NCI-H128 (cell line): ENCODE data around the gene C16orf74.

Experiments used
- DNase-seq: peaks from one replicate; lab custom pipeline; 2025; ENCODE audit not compliant: unreplicated experiment; lab: John Stamatoyannopoulos, UW

Gene C16orf74

DNA sequence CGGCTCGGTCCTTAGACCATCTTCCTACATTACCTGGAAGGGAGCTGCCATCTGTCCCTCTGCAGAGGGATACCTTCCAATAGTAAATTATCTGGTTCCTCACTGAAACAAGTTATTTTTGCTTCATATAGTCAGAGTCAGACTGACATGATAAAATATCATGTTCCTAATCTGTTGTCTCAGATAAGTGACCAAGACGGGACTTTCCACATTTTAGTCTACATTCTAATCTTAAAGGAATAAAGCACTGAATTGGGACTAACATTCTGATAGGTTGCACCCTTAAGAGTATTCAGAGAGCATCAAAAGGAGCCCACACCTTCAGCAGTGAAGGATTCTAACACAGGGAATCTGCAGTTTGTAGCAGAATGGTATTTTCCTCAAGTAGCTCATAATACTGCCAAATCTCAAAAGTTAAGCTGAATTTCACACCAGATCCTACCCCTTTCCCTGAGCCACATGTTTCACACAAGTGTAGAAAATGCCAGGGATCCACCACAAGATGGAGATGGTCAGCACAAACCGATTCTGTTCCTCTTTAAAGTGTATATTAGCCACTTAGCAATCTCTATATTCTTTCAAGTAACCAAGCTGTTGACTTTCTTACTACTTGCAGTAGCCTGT lies 75.5 kb downstream of the C16orf74 start:
- no peak for DNase-seq

DNA sequence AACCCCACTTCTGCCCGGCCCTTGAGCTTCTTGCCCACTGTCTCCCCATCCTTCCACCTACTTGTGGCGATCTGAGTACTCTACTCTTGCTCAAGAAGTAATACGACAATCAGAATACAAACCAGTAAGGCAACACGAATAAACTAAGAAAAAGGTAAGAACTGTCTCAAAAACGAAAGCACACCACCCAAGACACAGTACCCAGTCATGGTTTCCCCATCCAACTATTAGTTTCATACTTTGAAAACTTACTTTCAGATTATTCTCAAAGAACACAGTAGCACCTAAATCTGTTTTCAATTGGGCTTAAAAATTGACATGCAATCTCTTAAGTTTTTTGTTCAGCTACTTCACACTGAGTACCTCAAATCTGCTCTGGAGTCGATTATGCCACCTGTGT lies 76.1 kb downstream of the C16orf74 start:
- no peak for DNase-seq

DNA sequence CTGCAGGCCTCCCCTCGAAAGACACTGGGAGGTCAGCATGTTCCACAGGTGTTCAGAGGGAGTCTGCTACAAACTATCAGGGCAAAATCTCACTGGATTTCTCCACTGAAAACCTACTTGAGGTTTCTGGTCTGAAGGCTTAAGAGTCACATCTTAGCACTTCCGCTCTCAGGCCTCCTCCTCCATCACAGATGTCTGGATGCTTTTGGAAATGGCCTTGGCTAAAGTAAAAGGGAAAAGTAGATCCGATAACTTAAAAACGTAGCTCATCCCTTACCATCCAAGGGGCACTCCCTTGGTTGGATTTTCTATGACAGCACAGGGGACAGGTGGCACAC lies 76.5 kb downstream of the C16orf74 start:
- DNase-seq = no peak

DNA sequence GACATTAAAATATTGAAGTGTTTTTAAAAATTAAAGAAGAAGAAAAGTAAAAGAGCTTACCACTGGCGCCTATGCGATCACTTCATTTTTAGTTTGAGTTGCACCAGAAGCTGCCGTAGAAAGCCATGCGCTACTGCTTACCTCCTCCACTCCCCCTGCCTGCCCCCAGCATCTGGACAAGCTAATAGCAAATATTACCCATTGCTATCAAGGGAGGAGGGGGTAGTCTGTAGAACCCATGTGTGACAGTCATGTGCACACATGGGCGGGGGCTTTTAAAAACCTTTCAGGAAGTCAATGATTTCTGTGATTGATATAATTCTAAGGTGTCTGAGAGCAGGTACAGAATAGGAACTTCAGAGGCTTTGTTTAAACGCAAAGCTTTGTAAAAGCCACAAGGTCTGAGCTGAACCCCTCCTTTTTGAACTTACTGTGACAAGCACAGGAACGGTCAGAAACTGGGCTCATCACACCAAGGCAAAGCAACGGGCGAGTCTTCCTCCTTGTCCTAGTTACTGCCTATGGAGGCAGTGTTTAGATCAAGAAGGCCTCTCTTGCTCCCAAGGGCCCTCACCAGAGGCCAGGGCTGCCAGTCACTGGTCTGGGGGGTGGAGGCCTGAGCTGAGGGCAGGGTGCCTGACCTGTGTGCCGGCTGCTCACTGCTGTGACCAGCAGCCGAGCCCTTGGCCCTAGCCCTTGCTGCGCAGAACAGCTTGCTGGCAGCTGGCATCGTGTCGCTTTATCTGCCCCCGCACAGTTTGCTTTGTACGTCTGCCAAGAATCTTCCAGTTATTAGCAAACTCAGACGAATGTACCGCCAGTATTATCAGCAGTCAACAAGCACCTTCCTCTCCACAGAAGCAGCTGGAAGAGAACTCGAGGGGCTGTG lies 77.1 kb downstream of the C16orf74 start:
- DNase-seq = no peak

DNA sequence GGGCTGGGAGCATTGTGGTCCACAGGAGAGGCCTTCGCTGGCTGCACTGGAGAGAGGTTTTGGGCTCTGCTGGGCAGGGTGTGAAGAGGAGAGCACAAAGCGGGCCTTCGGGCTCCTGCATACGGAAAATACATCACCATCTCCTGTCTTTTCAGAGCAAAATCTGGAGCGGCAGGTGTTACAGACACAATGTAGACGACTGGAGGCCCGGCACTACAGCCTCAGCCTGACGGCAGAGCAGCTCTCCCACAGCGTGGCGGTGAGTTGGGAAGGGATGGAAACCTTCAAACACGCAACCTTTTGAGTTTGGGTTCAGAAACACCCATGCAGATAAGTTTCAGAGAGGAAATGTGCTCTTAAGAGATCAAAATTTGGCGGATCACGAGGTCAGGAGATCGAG lies 80.1 kb downstream of the C16orf74 start:
- DNase-seq = no peak

DNA sequence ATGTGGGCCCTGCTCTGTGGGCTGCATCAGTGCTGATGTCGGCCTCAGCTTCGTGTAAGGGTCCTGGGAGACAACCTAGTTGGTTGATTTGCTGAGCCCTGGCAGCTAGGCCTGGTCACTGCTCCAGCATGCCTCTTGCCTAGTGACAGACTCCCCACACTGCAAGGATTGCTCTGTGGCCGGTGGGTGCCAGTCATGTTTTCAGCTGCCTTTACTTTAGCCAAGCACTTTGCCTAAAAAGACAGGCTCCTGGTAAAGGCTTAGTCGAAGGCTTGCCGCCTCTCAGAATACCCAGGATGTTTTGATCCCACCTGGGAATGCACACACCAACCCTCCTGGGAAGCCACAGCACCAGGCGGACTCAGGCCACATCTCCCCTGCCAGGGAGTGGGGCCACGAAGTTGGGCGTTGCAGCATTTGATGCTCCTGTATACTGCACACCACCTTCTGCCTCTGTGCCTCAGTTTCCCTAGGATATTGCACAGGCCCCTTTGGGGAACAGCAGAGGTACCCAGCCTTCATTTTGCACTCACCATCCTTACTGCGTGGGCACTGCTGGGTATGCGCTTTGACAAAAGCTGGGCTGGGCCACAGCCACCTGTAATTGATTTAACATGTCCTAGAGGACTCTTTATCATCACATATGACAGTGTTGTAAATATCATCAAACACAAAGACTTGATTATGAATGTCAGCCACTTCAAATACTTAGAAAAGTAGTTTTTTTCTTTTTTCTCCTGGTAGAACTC lies 82.0 kb downstream of the C16orf74 start:
- no peak for DNase-seq

DNA sequence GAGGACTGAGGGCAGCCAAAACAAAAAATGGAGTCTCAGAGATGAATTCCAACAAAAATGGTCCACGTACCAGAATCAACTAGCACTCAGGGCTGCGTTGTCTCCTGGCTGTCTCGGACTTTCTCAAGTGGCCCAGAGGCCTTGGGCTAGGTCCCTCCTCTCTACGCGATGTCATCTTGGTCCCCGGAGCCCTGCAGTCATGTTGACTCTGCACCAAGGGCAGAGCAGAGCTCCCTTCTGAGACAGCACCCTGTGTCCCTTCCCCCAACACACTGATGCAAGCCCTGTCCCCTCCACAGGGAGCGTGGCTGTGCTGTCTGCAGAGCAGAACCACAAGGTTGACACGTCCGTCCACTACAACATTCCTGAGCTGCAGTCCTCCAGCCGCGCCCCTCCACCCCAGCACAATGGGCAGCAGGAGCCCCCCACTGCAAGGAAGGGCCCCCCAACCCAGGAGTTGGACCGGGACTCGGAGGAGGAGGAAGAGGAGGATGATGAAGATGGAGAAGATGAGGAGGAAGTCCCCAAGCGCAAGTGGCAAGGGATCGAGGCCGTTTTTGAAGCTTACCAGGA lies 83.0 kb downstream of the C16orf74 start:
- no peak for DNase-seq

DNA sequence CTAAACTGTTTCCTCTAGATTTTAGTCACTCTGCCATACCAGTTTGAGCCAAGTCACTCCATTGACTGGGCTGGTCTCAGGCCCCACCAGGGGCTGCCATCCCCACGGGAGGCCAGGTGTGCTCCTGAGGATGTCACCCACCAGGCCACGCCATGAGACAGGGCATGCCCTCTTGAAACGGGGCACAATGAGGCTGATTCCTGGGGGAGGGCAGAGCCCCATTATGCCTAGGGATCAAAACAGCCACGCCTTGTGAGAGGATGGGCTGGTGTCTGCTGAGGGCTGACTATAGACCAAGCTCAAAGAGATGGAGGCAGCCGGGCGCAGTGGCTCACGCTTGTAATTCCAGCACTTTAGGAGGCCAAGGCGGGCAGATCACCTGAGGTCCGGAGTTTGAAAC lies 83.6 kb downstream of the C16orf74 start:
- DNase-seq = no peak

DNA sequence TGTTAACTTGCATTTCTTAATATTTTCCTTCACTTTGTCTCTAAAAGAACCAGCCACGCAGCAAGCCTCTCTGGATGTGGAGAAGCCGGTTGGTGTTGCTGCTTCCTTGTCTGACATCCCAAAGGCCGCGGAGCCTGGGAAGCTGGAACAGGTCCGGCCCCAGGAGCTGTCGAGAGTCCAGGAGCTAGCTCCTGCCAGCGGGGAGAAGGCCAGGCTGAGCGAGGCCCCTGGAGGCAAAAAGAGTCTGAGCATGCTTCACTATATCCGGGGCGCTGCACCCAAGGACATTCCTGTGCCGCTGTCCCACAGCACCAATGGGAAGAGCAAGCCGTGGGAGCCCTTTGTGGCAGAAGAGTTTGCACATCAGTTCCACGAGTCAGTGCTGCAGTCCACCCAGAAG lies 85.0 kb downstream of the C16orf74 start:
- no peak for DNase-seq

DNA sequence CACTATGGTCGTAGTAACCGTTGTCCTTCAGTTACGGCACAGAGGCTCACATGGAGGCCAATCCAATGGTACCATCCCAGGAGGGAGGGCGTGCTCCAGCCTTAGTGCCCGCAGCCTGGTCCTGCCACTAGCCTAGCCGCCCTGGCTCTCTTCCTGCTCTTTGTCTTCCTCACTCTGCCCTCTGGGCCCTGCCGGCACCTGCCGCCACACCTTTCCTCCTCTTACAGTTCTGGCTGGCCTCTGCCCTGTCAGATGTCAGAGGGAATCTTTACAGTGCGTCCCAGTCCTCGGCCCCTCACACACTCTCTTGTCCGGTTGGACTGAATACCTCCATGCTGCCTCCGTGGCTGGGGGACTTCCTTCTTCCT lies 85.5 kb downstream of the C16orf74 start:
- no peak for DNase-seq

DNA sequence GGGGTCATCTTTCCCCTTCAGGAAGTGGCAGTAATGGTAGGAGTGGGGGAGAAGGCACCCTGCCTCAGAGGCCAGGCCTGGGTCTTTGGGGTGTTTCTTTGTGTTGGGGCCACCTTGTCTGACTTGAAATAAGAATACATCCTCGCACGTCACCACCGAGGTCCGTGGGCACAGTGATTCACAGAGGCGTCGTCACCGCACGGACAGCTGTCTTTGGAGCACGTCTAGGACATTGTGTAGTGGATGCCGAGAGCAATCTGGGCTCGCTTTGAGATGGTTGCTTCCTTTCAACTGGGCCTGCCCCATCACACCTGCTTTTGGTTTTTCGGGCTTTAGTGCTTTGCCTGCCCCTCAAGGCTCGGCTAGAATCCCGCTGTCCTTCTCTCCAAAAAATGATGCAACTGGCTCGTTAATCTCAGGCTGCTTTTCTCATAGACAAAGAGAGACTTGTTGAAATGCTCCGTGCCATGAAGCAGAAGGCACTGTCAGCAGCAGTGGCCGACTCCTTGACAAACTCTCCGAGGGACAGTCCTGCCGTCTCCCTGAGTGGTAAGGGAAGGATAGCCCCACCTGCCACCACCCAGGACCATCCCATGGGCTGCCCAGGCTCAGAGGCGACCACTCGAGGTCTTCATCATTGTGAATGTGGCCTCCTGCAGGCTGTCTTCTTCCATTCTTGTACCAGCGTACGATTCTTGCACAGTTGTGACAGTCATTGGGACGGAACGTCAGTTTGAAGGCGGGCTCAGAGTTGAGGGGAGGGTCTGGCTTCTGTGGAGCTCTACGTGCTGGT lies 86.1 kb downstream of the C16orf74 start:
- no peak for DNase-seq

DNA sequence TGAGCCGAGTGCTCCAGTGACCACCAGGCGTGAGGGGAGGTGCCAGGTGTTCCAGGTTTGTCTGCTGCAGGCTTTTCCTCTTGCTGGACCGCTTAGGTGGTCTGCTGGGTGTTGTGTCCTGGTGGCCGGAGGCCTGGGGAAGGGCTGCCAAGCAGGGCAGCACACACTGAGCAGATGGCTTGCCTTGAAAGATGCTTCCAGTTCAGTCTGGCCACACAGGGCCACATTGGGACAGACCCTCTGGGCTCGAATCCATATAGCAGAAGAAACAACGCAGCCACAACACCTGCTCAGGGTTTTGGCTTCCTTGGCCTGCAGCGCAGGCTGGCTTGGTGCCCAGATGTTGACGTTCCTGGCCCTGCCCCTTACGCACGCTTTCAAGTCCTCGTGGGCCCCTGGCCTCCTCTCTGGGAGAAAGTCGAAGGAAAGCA lies 87.0 kb downstream of the C16orf74 start:
- DNase-seq = no peak

DNA sequence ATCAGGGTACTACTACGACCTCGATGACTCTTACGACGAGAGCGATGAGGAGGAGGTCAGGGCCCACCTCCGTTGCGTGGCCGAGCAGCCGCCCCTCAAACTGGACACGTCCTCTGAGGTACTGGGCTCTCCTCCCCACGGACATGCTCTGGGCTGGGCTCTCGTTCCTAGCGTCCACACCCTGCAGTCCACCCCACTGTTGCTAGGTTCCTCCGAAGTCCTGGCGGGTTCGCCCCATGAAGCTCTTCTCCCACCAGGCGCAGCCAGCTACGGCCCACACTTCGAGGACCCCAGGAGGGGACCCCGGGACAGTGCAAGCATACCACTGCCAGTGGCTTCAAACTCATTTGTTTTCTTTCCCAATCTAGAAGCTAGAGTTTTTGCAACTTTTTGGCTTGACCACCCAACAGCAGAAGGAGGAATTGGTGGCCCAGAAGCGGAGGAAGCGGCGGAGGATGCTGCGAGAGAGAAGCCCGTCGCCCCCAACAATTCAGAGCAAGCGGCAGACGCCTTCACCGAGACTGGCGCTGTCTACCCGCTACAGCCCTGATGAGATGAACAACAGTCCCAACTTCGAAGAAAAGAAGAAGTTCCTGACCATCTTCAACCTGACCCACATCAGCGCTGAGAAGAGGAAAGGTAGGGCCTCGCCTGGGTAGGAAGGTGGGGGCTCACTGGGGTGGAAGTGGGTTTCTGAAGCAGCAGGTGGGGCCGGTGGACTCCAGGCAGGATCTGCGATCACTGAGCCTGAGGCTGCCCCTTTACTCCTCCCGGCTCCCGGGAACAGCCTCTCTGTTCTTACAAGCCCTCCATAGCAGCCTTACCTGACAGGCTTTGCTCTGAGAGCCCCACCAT lies 87.7 kb downstream of the C16orf74 start:
- no peak for DNase-seq

DNA sequence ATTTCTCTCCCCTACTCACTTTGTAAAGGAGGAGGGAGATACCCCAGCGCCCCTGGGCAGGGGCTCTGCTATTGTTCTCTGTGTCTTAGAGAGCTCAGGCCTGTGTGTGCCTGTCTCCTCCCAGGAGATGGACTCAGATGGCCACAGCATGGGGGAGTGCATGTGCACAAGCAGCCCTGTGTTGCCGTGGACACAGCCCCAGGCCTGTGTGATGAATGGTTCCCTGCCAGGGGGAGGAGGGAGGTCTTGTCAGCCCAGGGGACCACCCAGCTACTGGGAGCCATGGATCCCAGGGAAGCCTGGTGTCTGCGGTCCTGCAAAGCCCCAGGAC lies 88.4 kb downstream of the C16orf74 start:
- DNase-seq = no peak

DNA sequence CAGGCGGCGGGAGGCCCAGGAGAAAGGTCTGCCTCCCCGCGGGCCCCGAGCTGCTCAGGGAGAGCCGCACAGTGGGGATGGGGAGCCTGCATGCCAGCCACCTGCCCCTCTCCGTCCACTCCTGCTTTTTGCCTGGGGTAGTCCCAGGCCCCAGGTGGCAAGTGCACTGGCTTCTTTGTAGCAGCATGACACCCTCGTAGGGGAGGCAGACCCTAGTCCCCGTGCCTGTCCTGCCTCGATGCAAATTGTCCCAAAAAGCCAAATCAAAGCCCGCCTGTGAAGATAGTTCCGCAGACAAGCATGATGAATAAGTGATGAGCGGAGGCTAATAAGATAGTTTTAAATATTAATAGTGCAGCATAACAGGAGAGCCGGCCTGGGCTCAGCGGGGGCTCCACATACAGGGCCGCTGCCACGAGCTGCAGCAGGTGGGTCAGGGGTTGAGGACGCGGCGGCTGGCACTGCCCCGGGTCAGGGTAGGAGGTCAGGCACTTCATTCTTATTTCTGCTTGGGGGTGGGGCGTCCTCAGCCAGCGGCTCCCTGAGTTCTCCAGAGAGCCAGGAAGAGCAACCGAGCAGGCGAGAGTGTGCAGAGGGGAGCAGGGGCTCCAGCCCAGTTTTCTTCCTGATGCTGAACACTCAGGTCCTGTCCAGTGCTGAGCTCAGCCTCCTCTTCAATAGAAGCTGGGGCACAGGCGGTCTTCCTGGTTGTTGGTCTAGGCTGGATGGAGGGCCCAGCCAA lies 89.0 kb downstream of the C16orf74 start:
- DNase-seq = no peak

DNA sequence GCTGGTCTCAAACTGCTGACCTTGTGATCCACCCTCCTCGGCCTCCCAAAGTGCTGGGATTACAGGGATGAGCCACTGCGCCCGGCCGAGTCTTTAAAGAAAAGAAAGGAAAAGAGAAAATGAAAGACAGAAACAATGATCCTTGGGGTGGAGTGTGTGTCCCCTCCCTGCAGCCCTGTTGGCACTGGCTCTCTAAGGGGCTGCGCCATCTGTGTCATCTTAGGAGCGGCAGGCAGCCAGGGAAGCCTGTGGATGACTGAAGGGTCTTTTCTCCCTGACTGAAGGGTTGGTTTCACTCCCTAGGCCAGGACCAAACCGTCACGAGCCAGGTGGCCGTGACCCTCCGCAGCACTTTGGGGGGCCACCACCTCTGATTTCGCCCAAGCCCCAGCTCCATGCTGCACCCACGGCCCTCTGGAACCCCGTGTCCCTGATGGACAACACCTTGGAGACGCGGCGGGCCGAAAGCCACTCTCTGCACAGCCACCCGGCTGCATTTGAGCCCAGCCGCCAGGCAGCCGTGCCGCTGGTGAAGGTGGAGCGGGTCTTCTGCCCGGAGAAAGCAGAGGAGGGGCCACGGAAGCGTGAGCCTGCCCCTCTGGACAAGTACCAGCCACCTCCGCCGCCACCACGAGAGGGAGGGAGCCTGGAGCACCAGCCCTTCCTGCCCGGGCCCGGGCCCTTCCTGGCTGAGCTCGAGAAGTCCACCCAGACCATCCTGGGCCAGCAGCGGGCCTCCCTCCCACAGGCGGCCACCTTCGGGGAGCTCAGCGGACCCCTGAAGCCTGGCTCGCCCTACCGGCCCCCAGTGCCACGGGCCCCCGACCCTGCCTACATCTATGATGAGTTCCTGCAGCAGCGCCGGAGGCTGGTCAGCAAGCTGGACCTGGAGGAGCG lies 89.8 kb downstream of the C16orf74 start:
- no peak for DNase-seq

DNA sequence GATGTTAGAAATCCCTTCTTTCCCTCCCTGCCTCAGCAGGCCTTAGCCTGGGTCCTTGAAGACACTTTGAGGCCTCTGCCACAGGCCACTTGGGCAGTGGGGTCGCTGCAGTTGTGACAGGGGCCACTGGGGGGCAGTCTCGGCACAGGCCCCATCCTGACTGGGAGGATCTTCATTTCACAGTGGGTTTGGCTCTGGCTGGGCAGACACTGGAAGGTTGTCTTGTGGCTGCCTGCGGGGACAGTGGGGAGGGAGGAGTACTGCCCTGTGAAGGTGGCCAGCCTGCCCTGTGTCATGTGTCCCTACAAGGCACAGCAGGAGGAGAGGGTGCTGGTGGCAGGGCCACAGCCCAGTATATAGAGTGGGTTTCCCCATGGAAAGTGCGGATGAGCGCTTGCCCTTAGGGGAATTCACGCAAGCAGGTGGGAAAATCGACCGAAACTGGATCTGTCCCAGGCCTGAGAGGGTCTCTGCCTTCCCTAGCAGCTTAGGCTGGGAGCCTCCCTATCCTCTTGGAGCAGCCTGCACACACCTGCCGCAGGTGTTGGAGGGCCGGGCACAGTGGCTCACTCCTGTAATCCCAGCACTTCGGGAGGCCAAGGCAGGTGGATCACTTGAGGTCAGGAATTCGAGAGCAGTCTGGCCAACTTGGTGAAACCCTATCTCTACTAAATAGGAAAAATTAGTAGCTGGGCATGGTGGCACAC lies 90.9 kb downstream of the C16orf74 start:
- no peak for DNase-seq

DNA sequence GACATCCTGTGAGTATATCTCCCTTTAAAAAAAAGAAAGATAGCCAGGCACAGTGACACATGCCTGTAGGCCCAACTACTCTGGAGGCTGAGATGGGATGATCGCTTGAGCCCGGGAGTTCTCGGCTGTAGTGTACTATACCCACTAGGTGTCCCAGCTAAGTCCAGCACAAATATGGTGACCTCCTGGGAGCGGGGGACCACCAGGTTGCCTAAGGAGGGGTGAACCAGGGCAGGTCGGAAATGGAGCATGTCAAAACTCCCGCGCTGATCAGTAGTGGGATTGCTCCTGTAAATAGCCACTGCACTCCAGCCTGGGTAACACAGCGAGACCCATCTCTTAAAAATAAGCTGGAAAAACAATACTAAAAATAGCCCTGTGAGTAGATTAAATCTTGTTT lies 91.6 kb downstream of the C16orf74 start:
- DNase-seq = no peak
